LHCN-M2 (cell line): Measurements from ENCODE around the gene TMEM128. TPM values are rescaled to one million over a fixed set of nuclear protein-coding genes. Genes with fewer than 3 reads are reported as not detected.
"Not testable (repeated sequence)": the region's sequence is repeated elsewhere in the genome, so short reads cannot be mapped to it uniquely, and the experiment has no call there.

Experiments used
- DNase-seq: peaks from one replicate; pipeline ENCODE4 v3.0.0-alpha.2; 2012; ENCODE audit warnings: low read depth
- total RNA-seq: library from RNA; depleted of rRNA; stranded (reverse); fragments of >200 nt; gene quantifications from 2 replicates; pipeline ENCODE4 v1.2.3, GENCODE V29; 2014; rRNA removed

TMEM128 gene
- total RNA-seq, 1 experiment from 2014 or later, result 29.3 TPM

DNA sequence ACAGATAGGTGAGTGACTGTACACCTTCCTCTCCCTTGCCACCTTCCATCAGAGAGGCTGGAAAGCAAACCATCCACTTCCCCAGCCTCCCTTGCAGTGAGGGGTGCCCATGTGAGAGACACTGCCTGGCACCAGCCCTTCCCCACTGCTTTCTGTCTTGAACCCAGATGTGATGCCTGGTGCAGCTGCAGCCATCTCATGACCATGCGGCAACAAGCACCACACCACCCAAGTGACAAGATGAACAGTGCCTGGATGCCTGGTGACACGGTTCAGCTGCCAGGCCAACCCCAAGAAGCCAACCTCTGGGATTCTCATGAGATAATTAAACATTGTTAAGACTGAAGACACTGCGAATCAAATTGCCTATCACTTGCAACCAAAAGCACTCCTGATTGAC lies 52.7 kb downstream of the TMEM128 start:
- DNase-seq, result no peak

GRCh38 chr4:4188557-4188956 lies 59.5 kb downstream of the TMEM128 start:
- DNase-seq, result not testable (repeated sequence)

Other genes with a start within 250 kb of the TMEM128 start
- not detected in 2 replicates for gene OTOP1, start 21.3 kb downstream of the TMEM128 start, total RNA-seq
- 26.1 and 26.6 TPM in 2 replicates for gene LYAR, start 41.9 kb upstream of the TMEM128 start, total RNA-seq
- gene ZBTB49, start 42.0 kb upstream of the TMEM128 start, total RNA-seq, result 2.9 and 3.8 TPM in 2 replicates
- gene NSG1, start 138.9 kb upstream of the TMEM128 start, total RNA-seq, result 0.38 and 0.57 TPM in 2 replicates